ENCODE results near the gene NCAPH2. TPM values are rescaled to one million over a fixed set of nuclear protein-coding genes. Genes with fewer than 3 reads are reported as not detected.

NCAPH2 gene
- total RNA-seq, 3 donors from 2014 or later (not counting 1 experiment from before 2014, with no cell fraction given), result 94.5 to 106 (median 104) TPM

DNA sequence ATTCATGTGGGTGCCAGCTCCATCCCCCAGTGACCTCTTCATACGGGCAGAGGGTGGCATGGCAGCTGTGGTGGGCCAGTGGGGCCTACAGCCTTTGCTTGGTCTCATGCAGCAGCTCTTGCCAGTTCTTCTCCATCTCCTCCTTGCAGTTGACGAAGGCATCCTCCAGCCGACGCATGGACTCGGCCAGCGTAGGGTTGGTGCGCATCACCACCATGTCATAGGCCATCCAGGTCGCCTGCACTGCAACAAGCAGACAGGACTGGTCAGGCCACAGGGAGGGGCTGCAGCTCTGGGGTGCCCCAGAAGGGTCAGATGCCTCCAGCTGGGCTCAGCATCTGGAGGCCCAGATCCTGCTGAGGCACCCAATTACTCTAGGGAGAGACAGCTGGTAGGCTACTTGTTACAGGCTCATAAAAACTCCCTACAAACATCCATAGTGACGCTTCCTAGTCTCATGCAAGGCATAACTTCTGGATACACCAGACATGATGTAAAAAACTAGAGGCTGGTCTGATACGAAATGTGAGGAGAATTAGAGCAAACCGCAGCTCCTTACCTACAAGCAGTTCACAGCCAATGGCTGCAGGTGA is 43.2 kb downstream of the NCAPH2 start:
- no peak for DNase-seq
- H3K27me3 Mint-ChIP-seq (ENCODE audit: low read depth in 2 of 2), result no peaks in the 10 kb centered on the region
- peaks cover 5 to 18% of the 10 kb centered on the region in 2 donors for H3K4me1 Mint-ChIP-seq
- Histone ChIP-seq H3K4me3 (ENCODE audit: low read length) (no peak overlapping the region), H3K36me3 (ENCODE audit: control insufficient read depth, insufficient read depth, low read length) (no peaks in the 10 kb centered on the region), H3K4me1 (ENCODE audit: control insufficient read depth, insufficient read depth, low read length) (peaks cover 27% of the 10 kb centered on the region), H3K27ac (ENCODE audit: low read length) (no peak overlapping the region), H3K9me3 (ENCODE audit: control insufficient read depth, insufficient read depth, low read length) (no peaks in the 10 kb centered on the region), H3K27me3 (ENCODE audit: control insufficient read depth, insufficient read depth, low read length) (no peaks in the 10 kb centered on the region)
- intact Hi-C loops (cut with micrococcal nuclease), result no loop called here
- 97% methylated on average over 11 of the region's 11 CpGs for WGBS (ENCODE audit: insufficient coverage)
- H3K36me3 Mint-ChIP-seq, result no peaks in the 10 kb centered on the region
- H3K4me3 Mint-ChIP-seq, result no peak overlapping the region
- no peak overlapping the region for H3K27ac Mint-ChIP-seq
- TF ChIP-seq, protein P1, sequence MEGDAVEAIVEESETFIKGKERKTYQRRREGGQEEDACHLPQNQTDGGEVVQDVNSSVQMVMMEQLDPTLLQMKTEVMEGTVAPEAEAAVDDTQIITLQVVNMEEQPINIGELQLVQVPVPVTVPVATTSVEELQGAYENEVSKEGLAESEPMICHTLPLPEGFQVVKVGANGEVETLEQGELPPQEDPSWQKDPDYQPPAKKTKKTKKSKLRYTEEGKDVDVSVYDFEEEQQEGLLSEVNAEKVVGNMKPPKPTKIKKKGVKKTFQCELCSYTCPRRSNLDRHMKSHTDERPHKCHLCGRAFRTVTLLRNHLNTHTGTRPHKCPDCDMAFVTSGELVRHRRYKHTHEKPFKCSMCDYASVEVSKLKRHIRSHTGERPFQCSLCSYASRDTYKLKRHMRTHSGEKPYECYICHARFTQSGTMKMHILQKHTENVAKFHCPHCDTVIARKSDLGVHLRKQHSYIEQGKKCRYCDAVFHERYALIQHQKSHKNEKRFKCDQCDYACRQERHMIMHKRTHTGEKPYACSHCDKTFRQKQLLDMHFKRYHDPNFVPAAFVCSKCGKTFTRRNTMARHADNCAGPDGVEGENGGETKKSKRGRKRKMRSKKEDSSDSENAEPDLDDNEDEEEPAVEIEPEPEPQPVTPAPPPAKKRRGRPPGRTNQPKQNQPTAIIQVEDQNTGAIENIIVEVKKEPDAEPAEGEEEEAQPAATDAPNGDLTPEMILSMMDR (IDR thresholded peaks at IDR 0.05), result no peak
- no peaks in the 10 kb centered on the region for H3K9me3 Mint-ChIP-seq
- ATAC-seq, result no peak

DNA sequence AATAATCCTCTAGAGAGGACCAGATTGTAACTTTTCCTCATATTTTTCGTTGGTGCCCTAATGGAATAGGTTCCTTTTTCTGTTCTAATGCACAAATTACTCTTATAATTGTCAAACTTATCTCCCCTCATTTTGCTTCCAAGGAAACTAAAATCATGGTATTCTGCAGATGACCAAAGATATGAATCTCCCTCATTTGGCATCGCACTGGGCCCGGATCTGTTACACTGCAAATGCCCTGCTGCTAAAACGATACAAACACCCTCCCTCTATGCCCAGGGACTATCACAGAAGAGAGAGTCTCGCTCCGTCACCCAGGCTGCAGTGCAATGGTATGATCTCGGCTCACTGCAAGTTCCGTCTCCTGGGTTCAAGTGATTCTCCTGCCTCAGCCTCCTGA is 45.3 kb downstream of the NCAPH2 start:
- TF ChIP-seq, protein P1 (IDR thresholded peaks at IDR 0.05), result no peak
- Mint-ChIP-seq H3K27me3 (ENCODE audit: low read depth in 2 of 2) (no peaks in the 10 kb centered on the region), H3K27ac (no peak overlapping the region), H3K9me3 (no peaks in the 10 kb centered on the region), H3K36me3 (no peaks in the 10 kb centered on the region), H3K4me1 (peaks cover 5 to 14% of the 10 kb centered on the region in 2 donors), H3K4me3 (no peak overlapping the region)
- Histone ChIP-seq H3K9me3 (ENCODE audit: control insufficient read depth, insufficient read depth, low read length) (no peaks in the 10 kb centered on the region), H3K27ac (ENCODE audit: low read length) (no peak overlapping the region), H3K36me3 (ENCODE audit: control insufficient read depth, insufficient read depth, low read length) (no peaks in the 10 kb centered on the region), H3K27me3 (ENCODE audit: control insufficient read depth, insufficient read depth, low read length) (no peaks in the 10 kb centered on the region), H3K4me1 (ENCODE audit: control insufficient read depth, insufficient read depth, low read length) (peaks cover 18% of the 10 kb centered on the region), H3K4me3 (ENCODE audit: low read length) (no peak overlapping the region)
- 85% methylated on average over 8 of the region's 8 CpGs for WGBS (ENCODE audit: insufficient coverage)
- no peak for ATAC-seq
- no peak for DNase-seq
- intact Hi-C loops (cut with micrococcal nuclease), result no loop called here

DNA sequence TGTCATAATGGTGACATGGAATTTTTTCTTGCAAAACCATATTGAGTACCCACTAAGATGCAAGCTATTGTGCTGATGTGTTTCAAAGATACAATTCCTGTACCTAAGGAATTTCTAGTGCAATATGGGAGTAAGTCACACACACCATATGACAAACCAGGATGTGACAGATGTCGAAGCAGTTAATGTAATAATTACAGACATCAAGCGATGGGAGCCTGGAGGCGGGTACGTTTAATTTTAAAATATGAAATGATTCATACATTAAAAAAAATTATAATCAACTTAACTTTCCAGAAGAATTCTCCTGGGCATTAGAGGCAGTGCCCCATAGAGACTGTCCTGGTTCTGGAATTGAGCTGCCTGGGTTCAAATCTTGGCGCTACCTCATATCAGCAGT is 48.7 kb downstream of the NCAPH2 start:
- ATAC-seq (no peak), DNase-seq (no peak)
- Histone ChIP-seq H3K4me1 (ENCODE audit: control insufficient read depth, insufficient read depth, low read length) (peaks cover 3% of the 10 kb centered on the region), H3K27me3 (ENCODE audit: control insufficient read depth, insufficient read depth, low read length) (no peaks in the 10 kb centered on the region), H3K36me3 (ENCODE audit: control insufficient read depth, insufficient read depth, low read length) (no peaks in the 10 kb centered on the region), H3K27ac (ENCODE audit: low read length) (no peak overlapping the region), H3K9me3 (ENCODE audit: control insufficient read depth, insufficient read depth, low read length) (no peaks in the 10 kb centered on the region), H3K4me3 (ENCODE audit: low read length) (no peak overlapping the region)
- no peaks in the 10 kb centered on the region for H3K27me3 Mint-ChIP-seq (ENCODE audit: low read depth in 2 of 2)
- no peak overlapping the region for H3K27ac Mint-ChIP-seq
- 98% methylated on average over 3 of the region's 5 CpGs for WGBS (ENCODE audit: insufficient coverage)
- no peak overlapping the region for H3K4me3 Mint-ChIP-seq
- no peaks in the 10 kb centered on the region for H3K9me3 Mint-ChIP-seq
- intact Hi-C loops (cut with micrococcal nuclease), result no loop called here
- no peaks in the 10 kb centered on the region for H3K36me3 Mint-ChIP-seq
- H3K4me1 Mint-ChIP-seq, result peaks cover 12 to 14% of the 10 kb centered on the region in 2 donors
- TF ChIP-seq, protein P1 (IDR thresholded peaks at IDR 0.05), result no peak

DNA sequence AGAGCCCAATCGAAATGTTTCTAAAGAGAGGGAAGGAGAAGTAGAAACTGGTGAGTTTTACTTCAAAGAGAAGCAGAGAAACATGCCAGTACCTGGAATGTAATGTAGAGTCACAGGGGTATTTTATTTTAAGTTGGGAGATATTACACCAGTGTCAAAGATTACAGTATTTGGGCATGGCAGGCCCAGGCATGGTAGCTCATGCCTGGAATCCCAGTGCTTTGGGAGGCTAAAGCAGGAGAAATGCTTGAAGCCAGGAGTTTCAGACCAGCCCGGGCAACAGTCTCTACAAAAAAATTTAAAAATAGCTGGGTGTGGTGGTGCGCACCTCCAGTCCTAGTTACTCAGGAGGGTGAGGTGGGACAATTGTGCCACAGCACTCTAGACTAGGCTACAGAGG is 52.0 kb downstream of the NCAPH2 start:
- Histone ChIP-seq H3K9me3 (ENCODE audit: control insufficient read depth, insufficient read depth, low read length) (no peaks in the 10 kb centered on the region), H3K4me1 (ENCODE audit: control insufficient read depth, insufficient read depth, low read length) (peaks cover 15% of the 10 kb centered on the region), H3K27me3 (ENCODE audit: control insufficient read depth, insufficient read depth, low read length) (no peaks in the 10 kb centered on the region), H3K4me3 (ENCODE audit: low read length) (no peak overlapping the region), H3K27ac (ENCODE audit: low read length) (no peak overlapping the region), H3K36me3 (ENCODE audit: control insufficient read depth, insufficient read depth, low read length) (no peaks in the 10 kb centered on the region)
- 98% methylated on average over 3 of the region's 3 CpGs for WGBS (ENCODE audit: insufficient coverage)
- H3K9me3 Mint-ChIP-seq, result no peaks in the 10 kb centered on the region
- ATAC-seq, result no peak
- intact Hi-C loops (cut with micrococcal nuclease), result loop anchor here (5.0 kb wide), 2 partner anchors 33 to 53 kb away; partner anchors contain the start of genes LMF2, NCAPH2 and SCO2
- DNase-seq, result no peak
- H3K27ac Mint-ChIP-seq, result no peak overlapping the region
- H3K36me3 Mint-ChIP-seq, result no peaks in the 10 kb centered on the region
- H3K27me3 Mint-ChIP-seq (ENCODE audit: low read depth in 2 of 2), result no peaks in the 10 kb centered on the region
- TF ChIP-seq, protein P1 (IDR thresholded peaks at IDR 0.05), result no peak
- peaks cover 23 to 28% of the 10 kb centered on the region in 2 donors for H3K4me1 Mint-ChIP-seq
- H3K4me3 Mint-ChIP-seq, result no peak overlapping the region
